Astrocyte of the spinal cord (primary cell): ENCODE results near the gene SURF1.

Experiments
- DNase-seq: peaks from one replicate; pipeline ENCODE4 v3.0.0; 2011; ENCODE audit warnings: low read depth, low spot score
- H3K4me3 ChIP-seq: 2 replicates; pipeline ENCODE4 v1.5.1; 2011; ENCODE audit warnings: low read depth, mild to moderate bottlenecking, low read length, moderate library complexity
- CTCF ChIP-seq: IDR thresholded peaks from 2 replicates; pipeline ENCODE4 v1.5.1; 2012; ENCODE audit warnings: low read depth, mild to moderate bottlenecking, low read length, inconsistent platforms
- in situ Hi-C: cut with HindIII; loops from 2 replicates; pipeline ENCODE4 v1.10.0; 2017; ENCODE audit warnings: low sequenced_read_pairs

SURF1 gene

DNA sequence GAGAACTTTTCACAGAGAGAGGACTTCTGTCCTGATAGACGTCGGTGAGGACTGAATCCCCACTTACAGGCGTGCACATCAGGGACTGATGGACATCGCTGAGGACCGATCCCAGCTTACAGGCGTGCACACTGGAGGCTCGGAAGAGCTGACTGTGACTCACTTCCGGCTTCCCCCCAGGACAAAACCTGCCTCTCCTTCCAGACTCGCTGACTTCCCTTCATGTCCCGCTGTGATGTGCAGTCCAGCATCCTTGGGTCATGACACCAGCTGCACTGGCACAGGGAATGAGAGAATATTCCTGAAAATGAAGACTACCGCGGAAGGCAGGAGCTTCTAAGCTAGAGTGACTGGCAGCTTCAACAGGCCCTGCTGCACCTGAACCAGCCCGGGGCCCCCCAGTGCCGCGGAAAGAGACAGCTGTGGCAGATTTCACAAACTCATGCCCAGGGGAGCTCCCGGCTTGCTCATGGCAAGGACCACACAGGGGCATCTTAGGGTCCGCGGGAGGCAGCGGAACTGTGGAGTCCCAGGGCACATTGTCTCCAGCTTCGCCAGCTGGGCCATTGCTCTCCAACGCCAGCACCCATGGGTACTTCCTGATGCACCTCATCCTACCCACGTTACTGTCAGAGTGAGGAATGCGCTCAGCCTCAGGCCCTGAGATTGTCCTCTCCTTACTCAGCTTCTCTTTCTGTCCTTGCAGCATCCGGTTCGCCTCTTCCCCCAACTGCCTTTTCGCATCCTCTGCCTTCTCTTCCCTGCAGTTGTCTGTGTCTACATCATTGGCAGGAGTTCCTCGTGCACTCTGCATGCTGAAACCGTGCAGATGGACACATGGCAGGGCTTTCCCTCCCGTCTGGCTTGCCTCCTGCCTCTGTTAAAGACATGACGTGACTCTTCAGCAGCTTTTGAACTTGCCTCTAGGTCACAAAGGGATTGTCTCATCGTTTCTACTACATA is 49.8 kb downstream of the SURF1 start:
- in situ Hi-C loops = no loop called here
- H3K4me3 ChIP-seq = no peak overlapping the region
- TF ChIP-seq CTCF = no peak
- DNase-seq = peak; percentile 6

DNA sequence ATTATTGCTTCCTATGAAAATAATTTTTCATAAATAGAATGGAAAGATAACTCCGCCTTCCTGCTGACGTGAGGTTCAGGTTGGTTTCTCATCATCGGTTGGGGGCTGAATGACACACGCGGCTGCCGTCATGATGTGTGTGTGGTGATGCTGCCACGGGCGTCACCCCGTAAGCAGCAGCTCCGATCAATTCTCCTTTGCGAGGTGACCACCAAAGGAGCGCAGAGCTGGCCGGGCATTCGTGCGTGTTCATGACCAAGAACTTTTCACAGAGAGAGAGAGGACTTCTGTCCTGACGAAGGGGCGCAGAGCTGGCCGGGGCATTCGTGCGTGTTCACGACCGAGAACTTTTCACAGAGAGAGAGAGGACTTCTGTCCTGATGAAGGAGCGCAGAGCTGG is 50.6 kb downstream of the SURF1 start:
- DNase-seq = no peak
- TF ChIP-seq CTCF = no peak
- in situ Hi-C loops = no loop called here
- no peak overlapping the region for H3K4me3 ChIP-seq

DNA sequence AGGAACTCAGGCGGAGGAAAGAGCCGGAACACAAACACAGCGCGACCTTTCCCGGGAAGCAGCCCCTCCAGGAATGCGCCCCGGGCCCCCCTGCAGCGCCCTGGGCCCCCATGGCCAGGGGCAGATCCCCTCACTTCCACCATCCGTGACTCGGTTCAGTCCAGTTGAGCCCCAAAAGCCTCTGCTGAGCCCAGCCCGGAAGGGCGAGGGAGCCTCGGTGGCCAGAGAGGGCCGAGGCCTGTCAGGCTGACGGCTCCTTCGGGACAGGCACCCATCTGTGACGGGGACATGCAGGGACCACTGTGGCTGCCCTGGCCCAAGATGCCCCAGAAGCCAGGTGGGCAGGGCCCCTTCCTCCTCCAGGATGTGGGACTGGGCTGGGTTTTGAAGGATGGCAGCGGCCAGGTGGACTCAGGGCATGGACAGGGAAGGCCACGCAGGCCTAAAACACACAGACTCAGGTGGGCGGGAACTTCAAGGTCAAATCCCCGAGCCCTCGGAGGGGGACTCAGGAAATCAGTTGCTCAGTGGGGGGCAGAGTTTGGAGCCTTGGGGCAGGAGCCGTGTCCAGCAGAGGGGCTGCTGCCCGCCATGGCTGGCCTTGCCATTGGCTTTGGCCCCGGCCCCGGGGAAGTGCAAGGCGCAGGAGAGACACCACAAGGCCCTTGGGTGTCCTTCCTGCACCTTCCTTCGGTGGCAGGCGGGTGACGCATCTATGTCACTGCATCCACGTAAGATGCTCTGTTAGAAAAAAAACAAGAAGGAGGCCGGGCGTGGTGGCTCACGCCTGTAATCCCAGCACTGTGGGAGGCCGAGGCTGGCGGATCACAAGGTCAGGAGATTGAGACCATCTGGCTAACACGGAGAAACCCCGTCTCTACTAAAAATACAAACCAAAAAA is 51.6 kb downstream of the SURF1 start:
- no peak for TF ChIP-seq CTCF
- in situ Hi-C loops = no loop called here
- no peak for DNase-seq
- H3K4me3 ChIP-seq = no peak overlapping the region

DNA sequence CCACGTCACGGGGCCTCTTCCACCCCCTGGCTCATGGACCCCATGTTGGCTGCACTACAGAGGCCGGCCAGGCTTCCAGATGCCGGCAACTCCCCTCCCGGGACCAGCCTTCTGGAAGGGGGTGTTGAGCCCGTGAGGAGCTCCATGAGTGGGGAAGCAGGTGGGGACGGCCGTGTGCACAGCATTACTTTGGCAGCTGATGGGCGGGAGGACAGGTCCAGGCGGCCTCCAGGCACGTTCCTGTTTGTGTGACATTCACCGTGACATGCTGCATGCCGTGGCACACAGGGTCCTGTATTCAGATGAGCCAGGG is 52.2 kb downstream of the SURF1 start:
- no peak for DNase-seq

GRCh38 chr9:133303266-133304157 is 52.8 kb downstream of the SURF1 start:
- in situ Hi-C loops = no loop called here
- no peak overlapping the region for H3K4me3 ChIP-seq
- no peak for TF ChIP-seq CTCF
- no peak for DNase-seq

More for the DNA sequence above, 52.2 kb downstream of the SURF1 start:
- in situ Hi-C loops = no loop called here
- no peak for TF ChIP-seq CTCF
- H3K4me3 ChIP-seq = no peak overlapping the region
